ENCODE data around the gene COL6A3. TPM values are rescaled to one million over a fixed set of nuclear protein-coding genes. Genes with fewer than 3 reads are reported as not detected.

COL6A3 gene
- polyA plus RNA-seq, 3 donors = not detected

GRCh38 chr2:237427769-237428506 lies 14.0 kb upstream of the COL6A3 start:
- Mint-ChIP-seq H3K4me1 (no peaks in the 10 kb centered on the region), H3K4me3 (no peak overlapping the region), H3K9me3 (no peaks in the 10 kb centered on the region), H3K36me3 (no peaks in the 10 kb centered on the region), H3K27ac (no peak overlapping the region), H3K27me3 (ENCODE audit: low read depth in 3 of 3) (peaks cover 1 to 11% (median 4%) of the 10 kb centered on the region in 3 donors)
- Histone ChIP-seq H3K9ac (ENCODE audit: insufficient read depth, low read length, poor library complexity, severe bottlenecking) (no peak overlapping the region), H3K9me3 (replicated peaks in 1 of 2; ENCODE audit: control insufficient read depth in 1 of 2, insufficient read depth in 1 of 2, low read length in 2 of 2) (no peaks in the 10 kb centered on the region), H3K27me3 (ENCODE audit: control insufficient read depth in 2 of 2, insufficient read depth in 2 of 2, low read length in 2 of 2) (no peaks in the 10 kb centered on the region), H4K20me1 (ENCODE audit: insufficient read depth, low read length) (no peaks in the 10 kb centered on the region), H3K4me1 (ENCODE audit: control insufficient read depth in 1 of 2, insufficient read depth in 2 of 2, low read length in 2 of 2) (no peaks in the 10 kb centered on the region), H2AFZ (ENCODE audit: insufficient read depth, low read depth, low read length, poor library complexity, severe bottlenecking) (no peak overlapping the region), H3K4me2 (replicated peaks; ENCODE audit: extremely low read depth, low read length, poor library complexity, severe bottlenecking) (no peak overlapping the region), H3K36me3 (replicated peaks in 1 of 2; ENCODE audit: control insufficient read depth in 1 of 2, insufficient read depth in 2 of 2, low read length in 2 of 2) (no peaks in the 10 kb centered on the region), H3K79me2 (ENCODE audit: insufficient read depth, low read length) (no peaks in the 10 kb centered on the region), H3K4me3 (replicated peaks in 1 of 3; ENCODE audit: low read depth in 2 of 3, low read length in 3 of 3) (no peak overlapping the region), H3K27ac (ENCODE audit: low read depth in 1 of 2, low read length in 2 of 2) (no peak overlapping the region)
- intact Hi-C loops (cut with micrococcal nuclease) = no loop called here
- 100% methylated on average over 2 of the region's 5 CpGs for WGBS (ENCODE audit: insufficient coverage)
- DNase-seq = no peak
- TF ChIP-seq, protein P1, sequence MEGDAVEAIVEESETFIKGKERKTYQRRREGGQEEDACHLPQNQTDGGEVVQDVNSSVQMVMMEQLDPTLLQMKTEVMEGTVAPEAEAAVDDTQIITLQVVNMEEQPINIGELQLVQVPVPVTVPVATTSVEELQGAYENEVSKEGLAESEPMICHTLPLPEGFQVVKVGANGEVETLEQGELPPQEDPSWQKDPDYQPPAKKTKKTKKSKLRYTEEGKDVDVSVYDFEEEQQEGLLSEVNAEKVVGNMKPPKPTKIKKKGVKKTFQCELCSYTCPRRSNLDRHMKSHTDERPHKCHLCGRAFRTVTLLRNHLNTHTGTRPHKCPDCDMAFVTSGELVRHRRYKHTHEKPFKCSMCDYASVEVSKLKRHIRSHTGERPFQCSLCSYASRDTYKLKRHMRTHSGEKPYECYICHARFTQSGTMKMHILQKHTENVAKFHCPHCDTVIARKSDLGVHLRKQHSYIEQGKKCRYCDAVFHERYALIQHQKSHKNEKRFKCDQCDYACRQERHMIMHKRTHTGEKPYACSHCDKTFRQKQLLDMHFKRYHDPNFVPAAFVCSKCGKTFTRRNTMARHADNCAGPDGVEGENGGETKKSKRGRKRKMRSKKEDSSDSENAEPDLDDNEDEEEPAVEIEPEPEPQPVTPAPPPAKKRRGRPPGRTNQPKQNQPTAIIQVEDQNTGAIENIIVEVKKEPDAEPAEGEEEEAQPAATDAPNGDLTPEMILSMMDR (IDR thresholded peaks at IDR 0.05) = no peak

DNA sequence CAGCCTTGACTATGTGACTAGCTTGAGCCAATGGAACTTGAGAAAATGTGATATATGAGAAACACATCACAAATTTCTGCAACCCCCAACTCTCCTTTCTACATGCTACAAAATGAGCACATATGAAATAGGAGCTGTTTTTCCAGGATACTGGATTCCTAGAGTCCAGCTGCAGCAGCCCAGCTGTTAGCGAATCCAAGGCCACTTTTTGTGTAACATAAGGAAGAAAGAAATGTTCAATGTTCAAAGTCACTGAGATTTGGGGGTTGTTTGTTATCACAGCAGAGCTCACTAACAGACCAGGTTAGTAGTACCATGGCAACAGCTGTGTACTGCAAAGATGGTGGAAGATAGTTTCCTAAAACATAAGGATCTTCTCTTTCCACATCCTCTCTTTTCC lies 12.6 kb upstream of the COL6A3 start:
- DNase-seq = no peak
- no peaks in the 10 kb centered on the region for H3K27me3 ChIP-seq (ENCODE audit: control insufficient read depth in 2 of 2, insufficient read depth in 2 of 2, low read length in 2 of 2)
- 83% methylated on average over 1 of the region's 1 CpG for WGBS (ENCODE audit: insufficient coverage)
- H3K9ac ChIP-seq (ENCODE audit: insufficient read depth, low read length, poor library complexity, severe bottlenecking) = no peak overlapping the region
- intact Hi-C loops (cut with micrococcal nuclease) = no loop called here
- no peak overlapping the region for H3K4me3 Mint-ChIP-seq
- TF ChIP-seq, protein P1 (IDR thresholded peaks at IDR 0.05) = no peak
- H3K4me1 ChIP-seq (ENCODE audit: control insufficient read depth in 1 of 2, insufficient read depth in 2 of 2, low read length in 2 of 2) = peaks cover 0 to 4% of the 10 kb centered on the region in 2 donors
- H3K79me2 ChIP-seq (ENCODE audit: insufficient read depth, low read length) = no peaks in the 10 kb centered on the region
- no peaks in the 10 kb centered on the region for H3K9me3 Mint-ChIP-seq
- H2AFZ ChIP-seq (ENCODE audit: insufficient read depth, low read depth, low read length, poor library complexity, severe bottlenecking) = no peak overlapping the region
- no peak overlapping the region for H3K4me2 ChIP-seq (replicated peaks; ENCODE audit: extremely low read depth, low read length, poor library complexity, severe bottlenecking)
- H3K4me3 ChIP-seq (replicated peaks in 1 of 3; ENCODE audit: low read depth in 2 of 3, low read length in 3 of 3) = no peak overlapping the region
- no peaks in the 10 kb centered on the region for H3K36me3 Mint-ChIP-seq
- peaks cover 3% of the 10 kb centered on the region for H3K4me1 Mint-ChIP-seq
- no peaks in the 10 kb centered on the region for H3K36me3 ChIP-seq (replicated peaks in 1 of 2; ENCODE audit: control insufficient read depth in 1 of 2, insufficient read depth in 2 of 2, low read length in 2 of 2)
- H3K9me3 ChIP-seq (replicated peaks in 1 of 2; ENCODE audit: control insufficient read depth in 1 of 2, insufficient read depth in 1 of 2, low read length in 2 of 2) = no peaks in the 10 kb centered on the region
- H4K20me1 ChIP-seq (ENCODE audit: insufficient read depth, low read length) = no peaks in the 10 kb centered on the region
- no peak overlapping the region for H3K27ac Mint-ChIP-seq
- no peak overlapping the region for H3K27ac ChIP-seq (ENCODE audit: low read depth in 1 of 2, low read length in 2 of 2)
- H3K27me3 Mint-ChIP-seq (ENCODE audit: low read depth in 3 of 3) = peaks cover 4 to 10% (median 4%) of the 10 kb centered on the region in 3 donors

Measured in CD14-positive monocyte (primary cell).